Thoracic aorta (tissue), 2 donors: Measurements from ENCODE around the gene NOTUM. TPM values are rescaled to one million over a fixed set of nuclear protein-coding genes. Genes with fewer than 3 reads are reported as not detected.
A peak's percentile ranks its signal among the peaks of the same experiment; 100 is the strongest.

Source experiments
- ATAC-seq: fragments of 150-250 bp; one replicate; pipeline ENCODE4 v1.8.0; 2017; ENCODE audit warnings: low read depth; ENCODE audit not compliant: insufficient number of reproducible peaks, low FRiP score
- DNase-seq: peaks from one replicate; pipeline ENCODE4 v3.0.0-alpha.2; 2020; ENCODE audit warnings: low spot score
- H3K27ac ChIP-seq, 2 donors: fragments of 200-600 bp; sonication (generic); 1 replicate in 1 of 2; 2 replicates in 1 of 2; pipeline ENCODE4 v1.5.1; 2016; ENCODE audit warnings: mild to moderate bottlenecking in 2 of 2, moderate library complexity in 2 of 2
- H3K27me3 ChIP-seq: fragments of 200-600 bp; sonication (generic); replicated peaks from 2 replicates; pipeline ENCODE4 v1.6.0; 2016; ENCODE audit warnings: mild to moderate bottlenecking; ENCODE audit not compliant: insufficient read depth
- H3K36me3 ChIP-seq: fragments of 200-600 bp; sonication (generic); one replicate; pipeline ENCODE4 v1.5.1; 2016
- H3K4me1 ChIP-seq, 2 donors: fragments of 200-600 bp; sonication (generic); 1 replicate in 1 of 2; 2 replicates in 1 of 2; pipeline versions ENCODE4 v1.5.1 to v1.6.0; 2016; ENCODE audit warnings: low read depth in 2 of 2, mild to moderate bottlenecking in 1 of 2; ENCODE audit not compliant: control insufficient read depth in 1 of 2
- H3K4me3 ChIP-seq: fragments of 200-600 bp; sonication (generic); 2 replicates; pipeline ENCODE4 v1.5.1; 2016; ENCODE audit warnings: mild to moderate bottlenecking
- H3K9me3 ChIP-seq: fragments of 200-600 bp; sonication (generic); 2 replicates; pipeline ENCODE4 v1.5.1; 2016
- CTCF ChIP-seq: fragments of 200-600 bp; sonication (generic); IDR thresholded peaks from one replicate; pipeline ENCODE4 v1.5.1; 2019; ENCODE audit warnings: antibody characterized with exemption
- total RNA-seq, 2 donors: library from RNA; depleted of rRNA; stranded (reverse); fragments of >200 nt; gene quantifications; one replicate each; pipeline versions ENCODE4 v1.1.0 to v1.2.3, GENCODE V29; 2016

NOTUM gene
- total RNA-seq, 2 donors from 2014 or later, result not detected

- Histone ChIP-seq H3K9me3 (no peaks in the 10 kb centered on the region), H3K4me3 (no peak overlapping the region), H3K27me3 (no peaks in the 10 kb centered on the region), H3K36me3 (no peaks in the 10 kb centered on the region), H3K4me1 (peaks cover 19 to 27% of the 10 kb centered on the region in 2 donors), H3K27ac (no peak overlapping the region)
- DNase-seq (no peak), ATAC-seq (no peak)
- no peak for TF ChIP-seq CTCF
Measured at GRCh38 chr17:81929253-81930141, 31.5 kb downstream of the NOTUM start.

GRCh38 chr17:81928544-81929252, 32.3 kb downstream of the NOTUM start:
- DNase-seq, result no peak
- H3K9me3 ChIP-seq, result no peaks in the 10 kb centered on the region
- H3K36me3 ChIP-seq, result no peaks in the 10 kb centered on the region
- no peak for TF ChIP-seq CTCF
- no peak overlapping the region for H3K27ac ChIP-seq
- H3K27me3 ChIP-seq, result no peaks in the 10 kb centered on the region
- peak overlapping the region; percentile 75 for H3K4me3 ChIP-seq
- no peak for ATAC-seq
- H3K4me1 ChIP-seq, result peaks cover 24 to 35% of the 10 kb centered on the region in 2 donors

- Histone ChIP-seq H3K36me3 (no peaks in the 10 kb centered on the region), H3K27ac (peak within 1 kb of the TSS; percentile 81 to 82), H3K4me1 (peaks cover 29 to 43% of the 10 kb centered on the region in 2 donors), H3K9me3 (no peaks in the 10 kb centered on the region), H3K27me3 (no peaks in the 10 kb centered on the region), H3K4me3 (peak within 1 kb of the TSS; percentile 82)
- TF ChIP-seq CTCF, result peak; percentile 25
- peak; percentile 80 for DNase-seq
- ATAC-seq, result peak; percentile 78
Measured at GRCh38 chr17:81927653-81928543, 33.1 kb downstream of the NOTUM start, which contains the start of gene MAFG. Gene MAFG, minus strand, starts transcription at chr17:81927735. Its CDS starts 4,550 bp downstream, at chr17:81923185.

- peak overlapping the region; percentile 82 for H3K4me3 ChIP-seq
- peaks cover 5% of the 10 kb centered on the region for H3K36me3 ChIP-seq
- peak overlapping the region; percentile 81 to 82 for H3K27ac ChIP-seq
- ATAC-seq, result no peak
- H3K27me3 ChIP-seq, result no peaks in the 10 kb centered on the region
- H3K9me3 ChIP-seq, result no peaks in the 10 kb centered on the region
- TF ChIP-seq CTCF, result no peak
- no peak for DNase-seq
- peaks cover 34 to 50% of the 10 kb centered on the region in 2 donors for H3K4me1 ChIP-seq
Measured at GRCh38 chr17:81927152-81927652, 33.8 kb downstream of the NOTUM start.
